A673 (cell line): ENCODE data around the gene PDE11A.

Source experiments
- EZH2 ChIP-seq: fragments of 200-600 bp; sonication (generic); IDR thresholded peaks from 2 replicates; pipeline ENCODE4 v1.6.1; 2017; ENCODE audit warnings: borderline replicate concordance, low read depth, mild to moderate bottlenecking, mixed read lengths, antibody characterized with exemption, low read length; ENCODE audit not compliant: poor library complexity, severe bottlenecking
- TF ChIP-seq, protein P1 (sequence below): fragments of 300-800, 200-600 bp; sonication (generic); conservative IDR thresholded peaks from 2 replicates; pipeline ENCODE4 v1.5.1; 2017; ENCODE audit warnings: low read depth, mild to moderate bottlenecking, antibody characterized with exemption, low read length, moderate library complexity, mixed read lengths

- TF ChIP-seq EZH2, result no peak
- TF ChIP-seq, protein P1, sequence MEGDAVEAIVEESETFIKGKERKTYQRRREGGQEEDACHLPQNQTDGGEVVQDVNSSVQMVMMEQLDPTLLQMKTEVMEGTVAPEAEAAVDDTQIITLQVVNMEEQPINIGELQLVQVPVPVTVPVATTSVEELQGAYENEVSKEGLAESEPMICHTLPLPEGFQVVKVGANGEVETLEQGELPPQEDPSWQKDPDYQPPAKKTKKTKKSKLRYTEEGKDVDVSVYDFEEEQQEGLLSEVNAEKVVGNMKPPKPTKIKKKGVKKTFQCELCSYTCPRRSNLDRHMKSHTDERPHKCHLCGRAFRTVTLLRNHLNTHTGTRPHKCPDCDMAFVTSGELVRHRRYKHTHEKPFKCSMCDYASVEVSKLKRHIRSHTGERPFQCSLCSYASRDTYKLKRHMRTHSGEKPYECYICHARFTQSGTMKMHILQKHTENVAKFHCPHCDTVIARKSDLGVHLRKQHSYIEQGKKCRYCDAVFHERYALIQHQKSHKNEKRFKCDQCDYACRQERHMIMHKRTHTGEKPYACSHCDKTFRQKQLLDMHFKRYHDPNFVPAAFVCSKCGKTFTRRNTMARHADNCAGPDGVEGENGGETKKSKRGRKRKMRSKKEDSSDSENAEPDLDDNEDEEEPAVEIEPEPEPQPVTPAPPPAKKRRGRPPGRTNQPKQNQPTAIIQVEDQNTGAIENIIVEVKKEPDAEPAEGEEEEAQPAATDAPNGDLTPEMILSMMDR, result no peak
Observed at GRCh38 chr2:177611310-177611886, 461.2 kb downstream of the PDE11A start.
